ENCODE data around the gene NKIRAS1. TPM values are rescaled to one million over a fixed set of nuclear protein-coding genes. Genes with fewer than 3 reads are reported as not detected.

The NKIRAS1 gene
- total RNA-seq, 1 donor from 2014 or later = 30.9 TPM

GRCh38 chr3:23950293-23950692, 33.5 kb upstream of the NKIRAS1 start:
- Histone ChIP-seq H4K20me1 (ENCODE audit: low read depth) (peaks cover 36% of the 10 kb centered on the region), H3K4me2 (no peak overlapping the region)

GRCh38 chr3:23949784-23950183, 33.0 kb upstream of the NKIRAS1 start:
- H3K4me3 Mint-ChIP-seq = no peak overlapping the region
- H3K36me3 ChIP-seq = no peaks in the 10 kb centered on the region
- H3K79me2 ChIP-seq (ENCODE audit: low read depth) = peaks cover 86% of the 10 kb centered on the region
- no peaks in the 10 kb centered on the region for H3K27me3 ChIP-seq
- no peaks in the 10 kb centered on the region for H3K9me3 ChIP-seq (ENCODE audit: low read depth)
- no peak overlapping the region for H3K27ac ChIP-seq
- H3K9me3 Mint-ChIP-seq = peaks cover 1% of the 10 kb centered on the region
- no peaks in the 10 kb centered on the region for H3K27me3 Mint-ChIP-seq (ENCODE audit: insufficient read depth, low read depth)
- H3K4me1 Mint-ChIP-seq = peaks cover 12% of the 10 kb centered on the region
- no peak overlapping the region for H3K4me3 ChIP-seq
- H3F3A ChIP-seq (ENCODE audit: low read depth) = peaks cover 19% of the 10 kb centered on the region
- H3K27ac Mint-ChIP-seq = no peak overlapping the region
- no peak overlapping the region for H3K4me2 ChIP-seq
- no peak overlapping the region for H3K9ac ChIP-seq
- H2AFZ ChIP-seq (replicated peaks) = no peak overlapping the region
- H3K4me1 ChIP-seq = peaks cover 13% of the 10 kb centered on the region
- H3K36me3 Mint-ChIP-seq = peaks cover 15% of the 10 kb centered on the region
- DNase-seq (ENCODE audit: low spot score) = no peak
- TF ChIP-seq EZH2phosphoT487 (IDR thresholded peaks at IDR 0.05) (no peak), EZH2 (IDR thresholded peaks at IDR 0.05) (no peak)
- TF ChIP-seq, protein P1, sequence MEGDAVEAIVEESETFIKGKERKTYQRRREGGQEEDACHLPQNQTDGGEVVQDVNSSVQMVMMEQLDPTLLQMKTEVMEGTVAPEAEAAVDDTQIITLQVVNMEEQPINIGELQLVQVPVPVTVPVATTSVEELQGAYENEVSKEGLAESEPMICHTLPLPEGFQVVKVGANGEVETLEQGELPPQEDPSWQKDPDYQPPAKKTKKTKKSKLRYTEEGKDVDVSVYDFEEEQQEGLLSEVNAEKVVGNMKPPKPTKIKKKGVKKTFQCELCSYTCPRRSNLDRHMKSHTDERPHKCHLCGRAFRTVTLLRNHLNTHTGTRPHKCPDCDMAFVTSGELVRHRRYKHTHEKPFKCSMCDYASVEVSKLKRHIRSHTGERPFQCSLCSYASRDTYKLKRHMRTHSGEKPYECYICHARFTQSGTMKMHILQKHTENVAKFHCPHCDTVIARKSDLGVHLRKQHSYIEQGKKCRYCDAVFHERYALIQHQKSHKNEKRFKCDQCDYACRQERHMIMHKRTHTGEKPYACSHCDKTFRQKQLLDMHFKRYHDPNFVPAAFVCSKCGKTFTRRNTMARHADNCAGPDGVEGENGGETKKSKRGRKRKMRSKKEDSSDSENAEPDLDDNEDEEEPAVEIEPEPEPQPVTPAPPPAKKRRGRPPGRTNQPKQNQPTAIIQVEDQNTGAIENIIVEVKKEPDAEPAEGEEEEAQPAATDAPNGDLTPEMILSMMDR (IDR thresholded peaks at IDR 0.05) = no peak
- H4K20me1 ChIP-seq (ENCODE audit: low read depth) = peaks cover 33% of the 10 kb centered on the region

More at GRCh38 chr3:23950293-23950692, 33.5 kb upstream of the NKIRAS1 start:
- Mint-ChIP-seq H3K4me1 (peaks cover 12% of the 10 kb centered on the region), H3K9me3 (peaks cover 1% of the 10 kb centered on the region), H3K4me3 (no peak overlapping the region), H3K27me3 (ENCODE audit: insufficient read depth, low read depth) (no peaks in the 10 kb centered on the region), H3K36me3 (peaks cover 17% of the 10 kb centered on the region), H3K27ac (no peak overlapping the region)
- Histone ChIP-seq H3K79me2 (ENCODE audit: low read depth) (peaks cover 91% of the 10 kb centered on the region), H3K4me3 (no peak overlapping the region), H3K9me3 (ENCODE audit: low read depth) (no peaks in the 10 kb centered on the region), H3K27me3 (no peaks in the 10 kb centered on the region), H3K36me3 (no peaks in the 10 kb centered on the region), H3F3A (ENCODE audit: low read depth) (peaks cover 18% of the 10 kb centered on the region), H3K4me1 (peaks cover 13% of the 10 kb centered on the region), H3K27ac (no peak overlapping the region), H3K9ac (no peak overlapping the region), H2AFZ (replicated peaks) (no peak overlapping the region)
- no peak for DNase-seq (ENCODE audit: low spot score)
- TF ChIP-seq EZH2phosphoT487 (IDR thresholded peaks at IDR 0.05) = no peak
- TF ChIP-seq, protein P1 (IDR thresholded peaks at IDR 0.05) = no peak
- no peak for TF ChIP-seq EZH2 (IDR thresholded peaks at IDR 0.05)

GRCh38 chr3:23948761-23949160, 32.0 kb upstream of the NKIRAS1 start:
- H3K9me3 Mint-ChIP-seq = peaks cover 1% of the 10 kb centered on the region
- H3K9me3 ChIP-seq (ENCODE audit: low read depth) = no peaks in the 10 kb centered on the region
- H3K36me3 Mint-ChIP-seq = peaks cover 11% of the 10 kb centered on the region
- no peak overlapping the region for H3K4me3 Mint-ChIP-seq
- no peak overlapping the region for H3K27ac ChIP-seq
- no peaks in the 10 kb centered on the region for H3K36me3 ChIP-seq
- no peak for TF ChIP-seq EZH2phosphoT487 (IDR thresholded peaks at IDR 0.05)
- TF ChIP-seq, protein P1 (IDR thresholded peaks at IDR 0.05) = no peak
- no peak for TF ChIP-seq EZH2 (IDR thresholded peaks at IDR 0.05)
- H3K4me2 ChIP-seq = no peak overlapping the region
- H3K27ac Mint-ChIP-seq = no peak overlapping the region
- H3K9ac ChIP-seq = no peak overlapping the region
- peaks cover 29% of the 10 kb centered on the region for H3F3A ChIP-seq (ENCODE audit: low read depth)
- peaks cover 23% of the 10 kb centered on the region for H4K20me1 ChIP-seq (ENCODE audit: low read depth)
- peaks cover 20% of the 10 kb centered on the region for H3K4me1 Mint-ChIP-seq
- no peak overlapping the region for H3K4me3 ChIP-seq
- H3K27me3 ChIP-seq = no peaks in the 10 kb centered on the region
- H2AFZ ChIP-seq (replicated peaks) = no peak overlapping the region
- H3K79me2 ChIP-seq (ENCODE audit: low read depth) = peaks cover 76% of the 10 kb centered on the region
- H3K4me1 ChIP-seq = peaks cover 18% of the 10 kb centered on the region
- H3K27me3 Mint-ChIP-seq (ENCODE audit: insufficient read depth, low read depth) = no peaks in the 10 kb centered on the region
- DNase-seq (ENCODE audit: low spot score) = no peak

All from neural progenitor cell (in vitro differentiated cells).